H1 (cell line): Measurements from ENCODE around the gene FAN1. TPM values are rescaled to one million over a fixed set of nuclear protein-coding genes. Genes with fewer than 3 reads are reported as not detected.

Experiments used
- polyA plus RNA-seq, 7 experiments: library from polyadenylated mRNA; depleted of rRNA in 3 of 7; stranded (reverse) in 5 of 7; unstranded in 2 of 7; fragments of >200 nt in 5 of 7; fragments of 200-250 nt in 2 of 7; gene quantifications; 1 replicate in 5 of 7; 2 replicates in 1 of 7; 4 replicates in 1 of 7; pipeline versions ENCODE4 v1.2.1 to v1.2.3, GENCODE V29; 2011 to 2013; ENCODE audit warnings: missing spikeins in 2 of 7, mixed read lengths in 2 of 7
- small RNA-seq: library from polyadenylated mRNA; stranded (forward); fragments of <200 nt; extraction: miRNeasy Mini kit (QIAGEN cat#:217004); gene quantifications from one replicate; pipeline ENCODE3, GENCODE V24; 2013; ENCODE audit not compliant: insufficient read depth
- total RNA-seq: library from RNA; stranded (reverse); fragmentation: NEBNext Ultra II Directional; extraction: Animal tissue kit (Norgen Biotek cat#: 25700); gene quantifications from 2 replicates; pipeline ENCODE4 v1.2.1, GENCODE V29; 2021

Gene FAN1
- total and polyA plus RNA-seq, 2 of the 8 experiments (the other 6 are each of a cell fraction or from before 2014, with no cell fraction given) = 8.6 to 24.9 TPM

Small RNA genes within 50 kb of the gene (small RNA-seq; reads per million reads assigned to genes)
- gene RNU6-466P = not detected

Other genes starting within 250 kb of the FAN1 start
- 13.1 and 13.7 TPM in 2 replicates for gene MTMR10, start 87.7 kb downstream of the FAN1 start, total RNA-seq
- gene MTMR10, start 87.7 kb downstream of the FAN1 start, polyA plus RNA-seq (2011; rRNA removed) = 3.7 and 3.8 TPM in 2 replicates
- gene TRPM1, start 197.8 kb downstream of the FAN1 start, total RNA-seq = not detected in 2 replicates
- 0.05 and 0.16 TPM in 2 replicates for gene TRPM1, start 197.8 kb downstream of the FAN1 start, polyA plus RNA-seq (2011; rRNA removed)